Measurements from ENCODE around the gene IGSF21.

IGSF21 gene

GRCh38 chr1:18234790-18235242 lies 127.2 kb downstream of the IGSF21 start:
- no peak for DNase-seq

GRCh38 chr1:18237371-18237770 lies 129.8 kb downstream of the IGSF21 start:
- no peak for DNase-seq

GRCh38 chr1:18238190-18238589 lies 130.6 kb downstream of the IGSF21 start:
- no peak for DNase-seq

- DNase-seq: no peak
Observed at GRCh38 chr1:18239671-18240070, 132.1 kb downstream of the IGSF21 start.

GRCh38 chr1:18240906-18241305 lies 133.3 kb downstream of the IGSF21 start:
- no peak for DNase-seq

- DNase-seq: no peak
Observed at GRCh38 chr1:18241891-18242290, 134.3 kb downstream of the IGSF21 start.

GRCh38 chr1:18243503-18244175 lies 136.0 kb downstream of the IGSF21 start:
- no peak for DNase-seq

- DNase-seq: no peak
Observed at GRCh38 chr1:18244762-18245161, 137.2 kb downstream of the IGSF21 start.

- DNase-seq: no peak
Observed at GRCh38 chr1:18245647-18246046, 138.0 kb downstream of the IGSF21 start.

- no peak for DNase-seq
Observed at GRCh38 chr1:18246543-18246942, 138.9 kb downstream of the IGSF21 start.

GRCh38 chr1:18247151-18247550 lies 139.6 kb downstream of the IGSF21 start:
- no peak for DNase-seq

GRCh38 chr1:18249631-18250030 lies 142.0 kb downstream of the IGSF21 start:
- no peak for DNase-seq

GRCh38 chr1:18253093-18253492 lies 145.5 kb downstream of the IGSF21 start:
- no peak for DNase-seq

- no peak for DNase-seq
Observed at GRCh38 chr1:18256282-18257235, 149.0 kb downstream of the IGSF21 start.

- no peak for DNase-seq
Observed at GRCh38 chr1:18257778-18258177, 150.2 kb downstream of the IGSF21 start.

- no peak for DNase-seq
Observed at GRCh38 chr1:18261891-18262290, 154.3 kb downstream of the IGSF21 start.

- DNase-seq: no peak
Observed at GRCh38 chr1:18262726-18263125, 155.1 kb downstream of the IGSF21 start.

- DNase-seq: no peak
Observed at GRCh38 chr1:18263547-18264120, 156.0 kb downstream of the IGSF21 start.

GRCh38 chr1:18264450-18265039 lies 156.9 kb downstream of the IGSF21 start:
- DNase-seq: no peak

- DNase-seq: no peak
Observed at GRCh38 chr1:18265641-18266040, 158.0 kb downstream of the IGSF21 start.

- no peak for DNase-seq
Observed at GRCh38 chr1:18266391-18266790, 158.8 kb downstream of the IGSF21 start.

GRCh38 chr1:18271336-18271735 lies 163.7 kb downstream of the IGSF21 start:
- DNase-seq: no peak

GRCh38 chr1:18278946-18279345 lies 171.3 kb downstream of the IGSF21 start:
- no peak for DNase-seq

Data from CD4-positive, alpha-beta T cell treated with Interleukin-15 for 1 hour (primary cell).